Neuronal stem cell (in vitro differentiated cells): ENCODE measurements around the gene FAM168A.

Source experiments
- DNase-seq: peaks from one replicate; pipeline ENCODE4 v3.0.0-alpha.2; 2013; ENCODE audit warnings: low spot score
- H2AFZ ChIP-seq: one replicate; pipeline ENCODE4 v1.6.1; 2013; ENCODE audit warnings: mild to moderate bottlenecking, low read length, inconsistent platforms
- H2AK5ac ChIP-seq: 2 replicates; pipeline ENCODE4 v1.6.1; 2013; ENCODE audit warnings: low read depth, mild to moderate bottlenecking, inconsistent platforms, low read length, moderate library complexity, mixed read lengths
- H2BK120ac ChIP-seq: 2 replicates; pipeline ENCODE4 v1.6.1; 2013; ENCODE audit warnings: low read depth, mild to moderate bottlenecking, inconsistent platforms, low read length, moderate library complexity, mixed read lengths
- H2BK12ac ChIP-seq: one replicate; pipeline ENCODE4 v1.6.1; 2013; ENCODE audit warnings: low read length, inconsistent platforms
- H2BK15ac ChIP-seq: 2 replicates; pipeline ENCODE4 v1.6.1; 2013; ENCODE audit warnings: mild to moderate bottlenecking, low read length, inconsistent platforms, mixed read lengths
- H2BK5ac ChIP-seq: one replicate; pipeline ENCODE4 v1.6.1; 2013; ENCODE audit warnings: inconsistent platforms, mild to moderate bottlenecking, low read length, moderate library complexity
- H3K14ac ChIP-seq: one replicate; pipeline ENCODE4 v1.6.1; 2013; ENCODE audit warnings: low read length, inconsistent platforms
- H3K18ac ChIP-seq: 2 replicates; pipeline ENCODE4 v1.6.1; 2013; ENCODE audit warnings: low read length, inconsistent platforms
- H3K23ac ChIP-seq: 2 replicates; pipeline ENCODE4 v1.6.1; 2013; ENCODE audit warnings: low read depth, mild to moderate bottlenecking, mixed read lengths, low read length, inconsistent platforms; ENCODE audit not compliant: poor library complexity
- H3K27ac ChIP-seq: replicated peaks from 3 replicates; pipeline ENCODE4 v1.5.1; 2013; ENCODE audit warnings: low read length, inconsistent platforms
- H3K27me3 ChIP-seq, 3 experiments: 2 replicates each; pipeline ENCODE4 v1.6.1; 2013; ENCODE audit warnings: low read length in 3 of 3, mild to moderate bottlenecking in 2 of 3, inconsistent platforms in 1 of 3, low read depth in 1 of 3, mixed read lengths in 1 of 3, moderate library complexity in 1 of 3; ENCODE audit not compliant: control insufficient read depth in 3 of 3, insufficient read depth in 3 of 3
- H3K36me3 ChIP-seq, 2 donors: replicated peaks in 1 of 2; 2 replicates each; pipeline ENCODE4 v1.6.1; 2013; ENCODE audit warnings: low read length in 2 of 2; ENCODE audit not compliant: control insufficient read depth in 2 of 2, insufficient read depth in 2 of 2
- H3K4ac ChIP-seq: 2 replicates; pipeline ENCODE4 v1.6.1; 2013; ENCODE audit warnings: inconsistent platforms, mild to moderate bottlenecking, low read length, moderate library complexity
- H3K4me1 ChIP-seq, 2 donors: 1 replicate in 1 of 2; 2 replicates in 1 of 2; pipeline ENCODE4 v1.6.1; 2013; ENCODE audit warnings: low read length in 2 of 2, low read depth in 1 of 2; ENCODE audit not compliant: control insufficient read depth in 2 of 2, insufficient read depth in 1 of 2
- H3K4me2 ChIP-seq: one replicate; pipeline ENCODE4 v1.6.1; 2013; ENCODE audit warnings: mild to moderate bottlenecking, low read length, inconsistent platforms; ENCODE audit not compliant: insufficient read depth, poor library complexity, severe bottlenecking
- H3K4me3 ChIP-seq, 2 donors: 2 replicates each; pipeline ENCODE4 v1.5.1; 2013; ENCODE audit warnings: low read length in 2 of 2, mild to moderate bottlenecking in 2 of 2, inconsistent platforms in 1 of 2, moderate library complexity in 1 of 2
- H3K79me1 ChIP-seq: one replicate; pipeline ENCODE4 v1.6.1; 2013; ENCODE audit warnings: low read depth, mild to moderate bottlenecking, inconsistent platforms, low read length, moderate library complexity
- H3K9ac ChIP-seq: one replicate; pipeline ENCODE4 v1.6.1; 2013; ENCODE audit warnings: mild to moderate bottlenecking, low read depth, low read length, inconsistent platforms; ENCODE audit not compliant: poor library complexity
- H3K9me3 ChIP-seq, 2 donors: replicated peaks in 1 of 2; 2 replicates each; pipeline versions ENCODE3 to v1.6.1; 2013; ENCODE audit warnings: low read length in 2 of 2, mild to moderate bottlenecking in 2 of 2, inconsistent platforms in 1 of 2, low read depth in 1 of 2, mixed read lengths in 1 of 2, moderate library complexity in 1 of 2; ENCODE audit not compliant: control insufficient read depth in 2 of 2, insufficient read depth in 1 of 2
- H4K8ac ChIP-seq: one replicate; pipeline ENCODE4 v1.6.1; 2013; ENCODE audit warnings: low read depth, mild to moderate bottlenecking, inconsistent platforms, low read length, moderate library complexity
- H4K91ac ChIP-seq: one replicate; pipeline ENCODE4 v1.6.1; 2013; ENCODE audit warnings: low read length, low read depth, mild to moderate bottlenecking, inconsistent platforms; ENCODE audit not compliant: poor library complexity
- WGBS, 2 donors: extraction: QIAGEN DNeasy Blood & Tissue Kit; methylation state at CpG; one replicate each; pipeline ENCODE4 v1.1.7; 2013; ENCODE audit warnings: missing lambda C conversion rate in 2 of 2, mixed read lengths in 1 of 2; ENCODE audit not compliant: insufficient read length in 2 of 2, insufficient replicate concordance in 1 of 2; ENCODE audit errors: extremely low coverage in 2 of 2; 5-methylcytosine and 5-hydroxymethylcytosine counted together

Gene FAM168A

DNA sequence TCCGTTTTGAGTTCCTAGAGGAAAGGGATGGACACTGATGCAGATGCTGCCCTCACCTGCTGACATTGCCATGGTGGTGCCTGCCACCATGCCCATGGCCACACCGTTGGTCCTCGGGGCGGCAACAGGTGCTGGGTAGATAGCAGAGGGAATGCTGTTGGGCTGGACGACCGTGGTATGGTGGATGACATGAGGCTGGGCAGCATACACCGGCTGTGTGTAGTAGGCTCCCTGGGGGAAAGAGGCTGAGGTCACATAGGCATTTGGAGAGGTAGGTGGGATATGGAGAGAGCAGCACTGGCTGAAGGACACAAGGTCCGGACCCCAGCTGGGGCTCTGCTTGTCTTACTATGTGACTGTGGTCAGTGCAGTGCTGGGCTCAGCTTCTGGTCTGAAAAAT, 188.5 kb downstream of the FAM168A start:
- Histone ChIP-seq H3K4ac (no peak overlapping the region), H3K23ac (peak overlapping the region; percentile 21), H3K9ac (no peak overlapping the region), H3K4me3 (peak overlapping the region in 1 of 2 donors; percentile 51), H2BK5ac (no peak overlapping the region), H2AK5ac (no peak overlapping the region), H2BK120ac (no peak overlapping the region), H2BK12ac (no peak overlapping the region), H3K27me3 (no peaks in the 10 kb centered on the region), H3K27ac (no peak overlapping the region), H4K91ac (no peak overlapping the region), H2BK15ac (no peak overlapping the region), H3K79me1 (no peaks in the 10 kb centered on the region), H3K14ac (no peak overlapping the region), H3K18ac (peak overlapping the region; percentile 29), H3K36me3 (peaks cover 30 to 66% of the 10 kb centered on the region in 2 donors), H3K4me2 (no peak overlapping the region), H2AFZ (no peak overlapping the region), H4K8ac (no peak overlapping the region), H3K4me1 (peaks cover 10 to 13% of the 10 kb centered on the region in 2 donors), H3K9me3 (no peaks in the 10 kb centered on the region)
- DNase-seq = no peak
- no CpG with 5 or more reads among the region's 8 CpGs for WGBS, 2 donors

- H3K27me3 ChIP-seq = no peaks in the 10 kb centered on the region
- H2AK5ac ChIP-seq = no peak overlapping the region
- no peak overlapping the region for H3K14ac ChIP-seq
- H2BK5ac ChIP-seq = no peak overlapping the region
- no peak overlapping the region for H3K4ac ChIP-seq
- no peaks in the 10 kb centered on the region for H3K9me3 ChIP-seq
- no peak overlapping the region for H2BK120ac ChIP-seq
- no CpG with 5 or more reads among the region's 5 CpGs for whole genome bisulfite sequencing, 2 donors
- no peak overlapping the region for H3K23ac ChIP-seq
- H3K4me3 ChIP-seq = no peak overlapping the region
- H2BK15ac ChIP-seq = no peak overlapping the region
- peaks cover 30 to 86% of the 10 kb centered on the region in 2 donors for H3K36me3 ChIP-seq
- H3K79me1 ChIP-seq = no peaks in the 10 kb centered on the region
- no peak for DNase-seq
- H3K4me2 ChIP-seq = no peak overlapping the region
- H3K18ac ChIP-seq = no peak overlapping the region
- H2BK12ac ChIP-seq = no peak overlapping the region
- H4K91ac ChIP-seq = no peak overlapping the region
- H3K27ac ChIP-seq = no peak overlapping the region
- peaks cover 0 to 10% of the 10 kb centered on the region in 2 donors for H3K4me1 ChIP-seq
- H3K9ac ChIP-seq = no peak overlapping the region
- H4K8ac ChIP-seq = no peak overlapping the region
- no peak overlapping the region for H2AFZ ChIP-seq
Measured at GRCh38 chr11:73406619-73407018, 191.3 kb downstream of the FAM168A start.

DNA sequence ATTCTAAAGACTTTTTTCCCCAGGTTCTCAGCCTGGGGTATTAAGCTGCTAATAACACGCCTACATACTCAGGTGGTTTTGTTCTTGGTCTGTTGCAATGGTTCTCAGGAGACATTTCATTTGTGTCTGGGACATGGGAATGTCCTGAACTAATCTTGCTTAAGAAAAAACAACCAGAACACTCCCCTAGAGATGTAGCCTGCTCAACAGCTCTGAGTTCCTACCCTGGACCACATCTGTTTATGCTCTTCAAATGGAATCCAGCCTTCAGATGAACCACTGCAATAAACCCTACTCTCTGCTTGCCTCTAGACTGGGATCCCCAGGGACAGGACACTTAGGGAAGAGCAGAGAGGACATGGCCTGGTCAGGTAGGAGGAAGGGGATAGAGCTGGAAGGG, 191.8 kb downstream of the FAM168A start:
- Histone ChIP-seq H3K4ac (no peak overlapping the region), H3K4me1 (peaks cover 0 to 11% of the 10 kb centered on the region in 2 donors), H3K4me2 (no peak overlapping the region), H2AFZ (no peak overlapping the region), H3K23ac (no peak overlapping the region), H2BK12ac (no peak overlapping the region), H3K79me1 (no peaks in the 10 kb centered on the region), H3K27me3 (no peaks in the 10 kb centered on the region), H2BK120ac (no peak overlapping the region), H3K27ac (no peak overlapping the region), H4K8ac (no peak overlapping the region), H3K36me3 (peaks cover 29 to 81% of the 10 kb centered on the region in 2 donors), H3K9me3 (no peaks in the 10 kb centered on the region), H3K18ac (no peak overlapping the region), H3K9ac (no peak overlapping the region), H3K4me3 (no peak overlapping the region), H3K14ac (no peak overlapping the region), H2BK5ac (no peak overlapping the region), H4K91ac (no peak overlapping the region), H2AK5ac (no peak overlapping the region), H2BK15ac (no peak overlapping the region)
- no peak for DNase-seq
- WGBS, 2 donors = no CpG with 5 or more reads among the region's 1 CpG

GRCh38 chr11:73405146-73405510, 192.8 kb downstream of the FAM168A start:
- Histone ChIP-seq H3K4me2 (no peak overlapping the region), H2AFZ (no peak overlapping the region), H3K14ac (no peak overlapping the region), H3K27ac (no peak overlapping the region), H3K18ac (no peak overlapping the region), H2BK15ac (no peak overlapping the region), H3K79me1 (no peaks in the 10 kb centered on the region), H3K4me3 (no peak overlapping the region), H3K9me3 (no peaks in the 10 kb centered on the region), H3K4me1 (peaks cover 0 to 13% of the 10 kb centered on the region in 2 donors), H3K9ac (no peak overlapping the region), H2AK5ac (no peak overlapping the region), H2BK12ac (no peak overlapping the region), H4K8ac (no peak overlapping the region), H3K27me3 (no peaks in the 10 kb centered on the region), H3K36me3 (peaks cover 26 to 73% of the 10 kb centered on the region in 2 donors), H3K4ac (no peak overlapping the region), H2BK5ac (no peak overlapping the region), H4K91ac (no peak overlapping the region), H2BK120ac (no peak overlapping the region), H3K23ac (no peak overlapping the region)
- WGBS, 2 donors = no CpG with 5 or more reads among the region's 8 CpGs
- no peak for DNase-seq
